Measurements from ENCODE around the gene ELP2.

Gene ELP2

GRCh38 chr18:36127836-36128529 lies 1.7 kb upstream of the ELP2 start:
- no peak for FAIRE-seq

- FAIRE-seq = no peak
Observed at GRCh38 chr18:36128530-36128870, 1.2 kb upstream of the ELP2 start.

GRCh38 chr18:36128907-36129299 lies 796 bp upstream of the ELP2 start:
- FAIRE-seq = no peak

GRCh38 chr18:36130039-36130831 lies 536 bp downstream of the ELP2 start:
- FAIRE-seq = no peak

- no peak for FAIRE-seq
Observed at GRCh38 chr18:36130883-36131653, 1.4 kb downstream of the ELP2 start.

- no peak for FAIRE-seq
Observed at GRCh38 chr18:36131692-36132483, 2.2 kb downstream of the ELP2 start.

- FAIRE-seq = no peak
Observed at GRCh38 chr18:36132756-36133155, 3.1 kb downstream of the ELP2 start.

GRCh38 chr18:36135264-36135663 lies 5.6 kb downstream of the ELP2 start:
- FAIRE-seq = no peak

GRCh38 chr18:36139245-36139644 lies 9.5 kb downstream of the ELP2 start:
- no peak for FAIRE-seq

- FAIRE-seq = no peak
Observed at GRCh38 chr18:36141576-36141975, 11.9 kb downstream of the ELP2 start.

- peak; percentile 23 for FAIRE-seq
Observed at GRCh38 chr18:36142751-36143150, 13.1 kb downstream of the ELP2 start.

- FAIRE-seq = no peak
Observed at GRCh38 chr18:36143391-36143790, 13.7 kb downstream of the ELP2 start.

GRCh38 chr18:36149514-36150289 lies 20.0 kb downstream of the ELP2 start:
- FAIRE-seq = no peak

GRCh38 chr18:36152781-36153180 lies 23.1 kb downstream of the ELP2 start:
- FAIRE-seq = no peak

- no peak for FAIRE-seq
Observed at GRCh38 chr18:36153203-36153602, 23.5 kb downstream of the ELP2 start.

- no peak for FAIRE-seq
Observed at GRCh38 chr18:36153771-36154170, 24.1 kb downstream of the ELP2 start.

- FAIRE-seq = no peak
Observed at GRCh38 chr18:36155851-36156757, 26.4 kb downstream of the ELP2 start.

GRCh38 chr18:36157441-36157840 lies 27.7 kb downstream of the ELP2 start:
- no peak for FAIRE-seq

- FAIRE-seq = no peak
Observed at GRCh38 chr18:36158266-36158867, 28.7 kb downstream of the ELP2 start.

GRCh38 chr18:36160959-36161371 lies 31.3 kb downstream of the ELP2 start:
- FAIRE-seq = no peak

- FAIRE-seq = no peak
Observed at GRCh38 chr18:36162981-36163380, 33.3 kb downstream of the ELP2 start.
